Measurements from ENCODE around the gene TCEAL1. TPM values are rescaled to one million over a fixed set of nuclear protein-coding genes. Genes with fewer than 3 reads are reported as not detected.

The TCEAL1 gene
- total RNA-seq, 2 experiments from 2014 or later, result 6.5 to 7.7 TPM

DNA sequence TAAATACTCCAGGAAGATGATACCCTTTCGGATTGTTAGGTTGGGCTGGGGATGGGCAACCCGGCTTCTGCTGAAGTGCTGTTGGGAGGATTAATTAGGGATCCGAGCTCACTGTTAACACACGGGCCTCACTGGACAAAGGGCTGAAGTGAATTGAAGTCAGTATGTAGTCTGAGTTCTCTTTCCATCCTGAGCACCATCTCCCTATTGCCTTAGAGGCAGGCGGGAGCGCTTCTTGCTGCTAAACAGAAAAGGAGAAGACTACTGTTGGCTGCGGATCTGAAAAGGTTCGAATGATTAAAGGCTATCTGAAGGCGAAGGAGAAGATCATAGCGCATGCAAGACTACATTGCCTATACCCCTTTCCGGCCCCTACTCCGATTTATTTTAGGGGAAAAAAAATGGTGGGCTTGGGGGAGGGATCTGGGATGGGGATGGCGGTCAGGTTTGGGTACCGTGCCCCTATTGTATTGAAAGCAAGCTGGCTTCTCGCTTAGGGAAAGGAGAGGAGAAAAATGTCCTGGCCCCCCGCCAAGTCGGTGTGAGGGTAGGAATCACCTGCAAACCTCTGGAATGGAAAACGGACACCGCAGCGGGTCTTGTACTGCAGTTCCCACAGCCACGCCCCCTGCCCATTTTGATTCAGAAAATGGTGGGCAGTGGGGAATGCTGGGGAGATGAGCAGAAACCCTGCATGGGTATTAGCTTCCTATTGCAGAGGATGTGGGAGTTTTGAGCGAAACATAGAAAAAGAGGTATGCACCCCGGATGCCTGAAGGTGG lies 35.4 kb downstream of the TCEAL1 start:
- Mint-ChIP-seq H3K4me1 (ENCODE audit: low read depth) (peaks cover 3% of the 10 kb centered on the region), H3K4me3 (no peak overlapping the region), H3K36me3 (ENCODE audit: low read depth) (no peaks in the 10 kb centered on the region), H3K9me3 (no peaks in the 10 kb centered on the region), H3K27ac (no peak overlapping the region), H3K27me3 (peaks cover 11% of the 10 kb centered on the region)
- POLR2A ChIA-PET, result no interaction called here
- intact Hi-C loops (cut with micrococcal nuclease), result no loop called here
- TF ChIP-seq, protein P1, sequence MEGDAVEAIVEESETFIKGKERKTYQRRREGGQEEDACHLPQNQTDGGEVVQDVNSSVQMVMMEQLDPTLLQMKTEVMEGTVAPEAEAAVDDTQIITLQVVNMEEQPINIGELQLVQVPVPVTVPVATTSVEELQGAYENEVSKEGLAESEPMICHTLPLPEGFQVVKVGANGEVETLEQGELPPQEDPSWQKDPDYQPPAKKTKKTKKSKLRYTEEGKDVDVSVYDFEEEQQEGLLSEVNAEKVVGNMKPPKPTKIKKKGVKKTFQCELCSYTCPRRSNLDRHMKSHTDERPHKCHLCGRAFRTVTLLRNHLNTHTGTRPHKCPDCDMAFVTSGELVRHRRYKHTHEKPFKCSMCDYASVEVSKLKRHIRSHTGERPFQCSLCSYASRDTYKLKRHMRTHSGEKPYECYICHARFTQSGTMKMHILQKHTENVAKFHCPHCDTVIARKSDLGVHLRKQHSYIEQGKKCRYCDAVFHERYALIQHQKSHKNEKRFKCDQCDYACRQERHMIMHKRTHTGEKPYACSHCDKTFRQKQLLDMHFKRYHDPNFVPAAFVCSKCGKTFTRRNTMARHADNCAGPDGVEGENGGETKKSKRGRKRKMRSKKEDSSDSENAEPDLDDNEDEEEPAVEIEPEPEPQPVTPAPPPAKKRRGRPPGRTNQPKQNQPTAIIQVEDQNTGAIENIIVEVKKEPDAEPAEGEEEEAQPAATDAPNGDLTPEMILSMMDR (IDR thresholded peaks at IDR 0.05), result no peak
- CTCF ChIA-PET, result interaction anchor here (1.5 kb wide), 1 partner anchor 131 kb away, joined by 3 read pairs; no protein-coding TSS in a partner anchor
- no peak for ATAC-seq
- DNase-seq, result no peak

DNA sequence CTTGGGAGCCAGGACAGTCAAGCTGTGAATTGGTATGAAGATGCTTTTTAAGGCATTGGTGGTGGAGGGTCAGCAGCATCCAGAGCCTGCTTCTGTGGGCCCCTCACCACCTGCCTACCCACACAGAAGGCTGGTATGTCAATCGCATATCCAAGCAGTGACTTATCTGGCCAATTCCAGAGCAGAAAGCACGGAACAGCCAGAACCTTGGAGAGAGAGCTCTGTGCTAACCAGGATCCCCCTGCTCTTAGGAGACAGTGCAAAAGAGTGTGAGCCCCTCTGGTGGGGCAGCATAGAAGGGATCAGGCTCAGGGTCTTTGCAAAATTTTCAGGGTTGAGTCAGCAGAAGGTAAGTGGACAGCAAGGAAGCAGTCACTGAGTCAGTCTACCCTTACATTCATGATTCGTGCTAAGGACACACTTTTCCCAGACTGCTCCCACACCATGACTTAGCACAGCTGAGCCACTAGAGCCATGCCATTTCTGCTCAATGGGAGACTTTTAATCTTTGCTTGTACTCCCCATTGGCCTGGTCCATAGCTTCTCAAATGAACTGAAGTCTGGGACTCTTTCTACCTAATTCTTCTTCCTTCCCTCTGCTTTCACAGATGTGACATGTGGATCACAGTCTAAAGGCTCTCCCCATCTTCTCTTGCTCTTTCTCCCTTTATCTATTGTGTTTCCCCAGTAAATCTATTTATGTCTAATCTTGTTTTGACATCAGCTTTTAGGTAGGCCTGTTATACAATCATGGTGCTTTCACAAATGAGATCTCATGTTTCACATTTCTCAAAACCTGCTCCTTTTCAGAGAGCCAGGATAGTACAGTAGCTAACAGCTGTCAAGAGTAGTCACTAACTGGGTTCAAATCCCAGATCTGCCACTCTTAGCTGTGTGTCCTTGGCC lies 37.7 kb downstream of the TCEAL1 start:
- Mint-ChIP-seq H3K9me3 (no peaks in the 10 kb centered on the region), H3K36me3 (ENCODE audit: low read depth) (no peaks in the 10 kb centered on the region), H3K27ac (no peak overlapping the region), H3K4me3 (no peak overlapping the region), H3K4me1 (ENCODE audit: low read depth) (peaks cover 3% of the 10 kb centered on the region), H3K27me3 (peaks cover 11% of the 10 kb centered on the region)
- ChIA-PET CTCF (interaction anchor here (1.2 kb wide), 1 partner anchor 133 kb away, joined by 3 read pairs; no protein-coding TSS in a partner anchor), POLR2A (no interaction called here)
- TF ChIP-seq, protein P1 (IDR thresholded peaks at IDR 0.05), result no peak
- no peak for ATAC-seq
- intact Hi-C loops (cut with micrococcal nuclease), result no loop called here
- DNase-seq, result no peak

DNA sequence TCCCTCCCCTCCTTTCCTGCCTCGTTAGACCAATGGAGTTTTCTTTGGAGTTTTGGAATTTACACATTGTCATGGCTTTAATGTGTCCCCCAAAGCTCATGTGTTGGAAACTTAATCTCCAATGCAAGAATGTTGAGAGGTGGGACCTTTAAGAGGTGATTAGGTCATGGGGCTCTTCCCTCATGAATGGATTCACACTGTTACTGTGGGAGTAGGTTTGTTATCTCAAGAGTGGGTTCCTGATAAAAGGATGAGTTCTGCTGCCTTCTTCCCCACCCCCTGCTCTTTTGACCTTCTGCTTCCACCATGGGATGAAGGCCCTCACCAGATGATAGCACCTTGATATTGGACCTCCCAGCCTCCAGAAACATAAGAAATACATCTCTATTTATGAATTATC lies 41.0 kb downstream of the TCEAL1 start:
- Mint-ChIP-seq H3K4me3 (no peak overlapping the region), H3K27ac (no peak overlapping the region), H3K27me3 (peaks cover under 1% of the 10 kb centered on the region), H3K36me3 (ENCODE audit: low read depth) (no peaks in the 10 kb centered on the region), H3K9me3 (no peaks in the 10 kb centered on the region), H3K4me1 (ENCODE audit: low read depth) (no peaks in the 10 kb centered on the region)
- TF ChIP-seq, protein P1 (IDR thresholded peaks at IDR 0.05), result no peak
- CTCF ChIA-PET, result no interaction called here
- no peak for DNase-seq
- no peak for ATAC-seq
- intact Hi-C loops (cut with micrococcal nuclease), result no loop called here
- POLR2A ChIA-PET, result no interaction called here

DNA sequence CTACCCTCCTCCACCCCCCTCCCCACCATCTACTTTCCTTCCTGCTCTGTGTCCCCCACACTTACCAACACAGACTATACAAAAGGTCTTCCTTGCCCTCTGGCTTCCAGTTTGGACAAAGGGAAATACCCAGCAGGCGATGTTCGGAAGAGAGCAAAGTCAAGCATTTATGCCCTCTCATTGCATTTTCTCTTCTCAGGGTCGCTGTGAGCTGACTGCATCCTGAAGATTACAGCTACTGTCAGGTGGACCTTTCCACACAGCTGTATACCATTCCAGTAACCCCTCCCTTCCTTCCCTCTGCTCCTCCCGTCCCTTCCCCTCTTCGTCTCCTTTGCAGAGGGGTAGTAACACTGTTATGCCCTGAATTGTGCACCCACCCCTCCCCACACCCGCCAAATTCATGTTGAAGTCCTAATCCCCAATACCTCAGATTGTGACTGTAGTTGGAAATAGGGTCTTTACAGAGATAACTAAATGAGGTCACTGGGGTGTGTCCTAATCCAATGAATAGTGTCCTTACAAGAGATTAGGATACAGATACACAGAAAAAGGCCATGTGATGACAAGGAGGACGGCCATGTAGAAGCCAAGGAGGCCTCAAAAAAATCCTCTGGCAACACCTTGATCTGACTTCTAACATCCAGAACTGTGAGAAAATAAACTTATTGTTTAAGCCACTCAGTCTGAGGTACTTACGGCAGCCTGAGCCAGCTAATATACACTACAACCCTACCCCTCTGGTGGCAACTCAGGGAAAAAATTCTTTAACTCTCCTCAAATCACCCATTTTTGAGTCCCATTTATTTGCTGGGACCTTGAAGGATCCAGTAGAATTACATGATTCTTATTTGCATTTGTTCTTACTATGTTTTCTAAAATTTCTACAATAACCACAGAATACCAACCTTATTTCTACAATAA lies 46.0 kb downstream of the TCEAL1 start:
- TF ChIP-seq, protein P1 (IDR thresholded peaks at IDR 0.05), result no peak
- H3K27ac Mint-ChIP-seq, result no peak overlapping the region
- intact Hi-C loops (cut with micrococcal nuclease), result no loop called here
- no peak for DNase-seq
- peaks cover 4% of the 10 kb centered on the region for H3K4me1 Mint-ChIP-seq (ENCODE audit: low read depth)
- H3K27me3 Mint-ChIP-seq, result no peaks in the 10 kb centered on the region
- no peak for ATAC-seq
- H3K36me3 Mint-ChIP-seq (ENCODE audit: low read depth), result peaks cover 25% of the 10 kb centered on the region
- POLR2A ChIA-PET, result no interaction called here
- no peaks in the 10 kb centered on the region for H3K9me3 Mint-ChIP-seq
- CTCF ChIA-PET, result no interaction called here
- no peak overlapping the region for H3K4me3 Mint-ChIP-seq

Data from activated CD8-positive, alpha-beta T cell treated with anti-CD3 and anti-CD28 coated beads for 36 hours (primary cell).